Pancreas (tissue), 10 donors: ENCODE measurements around the gene ADARB1. TPM values are rescaled to one million over a fixed set of nuclear protein-coding genes. Genes with fewer than 3 reads are reported as not detected.

ENCODE experiments used
- ATAC-seq, 4 donors: fragments of 200-7000 bp; cut with Tn5 transposase; one replicate each; pipeline versions ENCODE4 v1.8.0 to v1.9.1; 2020; ENCODE audit warnings: mild to moderate bottlenecking in 4 of 4, moderate library complexity in 4 of 4
- DNase-seq, 6 donors: peaks; one replicate each; pipeline ENCODE4 v3.0.0-alpha.2; 2020
- FAIRE-seq: peaks from 2 replicates; lab custom pipeline; 2012; peaks lifted over from hg19 to GRCh38; lab: Jason Lieb, UNC
- H3K27ac ChIP-seq, 4 donors: fragments of 200-600 bp; sonication (generic); 1 replicate in 3 of 4; 2 replicates in 1 of 4; pipeline versions ENCODE4 v1.5.0 to v1.8.0; 2020
- H3K27me3 ChIP-seq, 4 donors: fragments of 200-600 bp; one replicate each; pipeline ENCODE4 v1.8.0; 2021
- H3K36me3 ChIP-seq, 3 donors: fragments of 200-600 bp; sonication (generic) in 1 of 3; one replicate each; pipeline versions ENCODE4 v1.5.0 to v1.8.0; 2020 to 2021
- H3K4me1 ChIP-seq, 3 donors: fragments of 200-600 bp; one replicate each; pipeline ENCODE4 v1.8.0; 2021
- H3K4me3 ChIP-seq, 4 donors: fragments of 200-600 bp; sonication (generic) in 2 of 4; one replicate each; pipeline versions ENCODE4 v1.5.0 to v1.8.0; 2020 to 2021
- H3K9me3 ChIP-seq, 4 donors: fragments of 200-600 bp; one replicate each; pipeline ENCODE4 v1.8.0; 2021
- CTCF ChIP-seq, 4 donors: fragments of 200-600 bp; sonication (generic) in 3 of 4; IDR thresholded peaks; one replicate each; pipeline versions ENCODE4 v1.5.0 to v1.8.0; 2021; ENCODE audit warnings: antibody characterized with exemption in 4 of 4
- WGBS, 2 donors: extraction: QIAGEN DNeasy Blood & Tissue Kit; methylation state at CpG; one replicate each; pipeline ENCODE4 v1.1.7; 2013; 5-methylcytosine and 5-hydroxymethylcytosine counted together
- intact Hi-C, 3 donors: fragments of 100-400 bp; cut with DNase I; formaldehyde crosslinking; loops; one replicate each; pipeline versions ENCODE4 v1.11.1 to v1.14.2; 2022
- polyA plus RNA-seq, 2 donors: library from polyadenylated mRNA; stranded (reverse); fragments of 200-250 nt; gene quantifications; one replicate each; pipeline ENCODE4 v1.2.3, GENCODE V29; 2013
- total RNA-seq, 6 donors: library from RNA; stranded (reverse); fragmentation: NEBNext Ultra II Directional in 4 of 6; extraction: Animal tissue kit (Norgen Biotek cat#: 25700) in 4 of 6; gene quantifications; one replicate each; pipeline versions ENCODE4 v1.2.1 to v1.2.4, GENCODE V29; 2021 to 2023
- donor health status: healthy with polysubstance abuse.
- donor health status: DM: no; HTN: no; CAD: no; lungs with moderate emphysema.
- donor health status: DM: no; HTN: no; CAD: no.
- donor health status: control.
- donor health status: control.
- donor health status: Bipolar disorder and iron deficiency.
- donor health status: DM: yes; HTN: yes; CAD: no.
- donor health status: DM: no; HTN: no; CAD: no.
- donor health status: DM: no; HTN: no; CAD: no.
- donor health status: DM: yes; HTN: yes; CAD: no.

The ADARB1 gene
- total and polyA plus RNA-seq, 8 donors, result 5.4 to 10.1 (median 6.3) TPM

- 100% methylated on average over 1 of the region's 1 CpG for WGBS, 2 donors
- Histone ChIP-seq H3K36me3 (peaks cover 0 to 15% (median 6%) of the 10 kb centered on the region in 3 donors), H3K4me1 (no peaks in the 10 kb centered on the region), H3K27me3 (no peaks in the 10 kb centered on the region), H3K27ac (no peak overlapping the region), H3K9me3 (peaks cover 0 to 2% (median 0%) of the 10 kb centered on the region in 4 donors), H3K4me3 (no peak overlapping the region)
- ATAC-seq (no peak), DNase-seq (no peak), FAIRE-seq (no peak)
- TF ChIP-seq CTCF (IDR thresholded peaks at IDR 0.05), result no peak
- intact Hi-C loops, result no loop called here
Measured at GRCh38 chr21:45187646-45188045, 113.3 kb downstream of the ADARB1 start.

- Histone ChIP-seq H3K4me3 (no peak overlapping the region), H3K36me3 (peaks cover 0 to 14% (median 6%) of the 10 kb centered on the region in 3 donors)
Measured at GRCh38 chr21:45190013-45190412, 115.6 kb downstream of the ADARB1 start.

GRCh38 chr21:45192332-45192731 lies 118.0 kb downstream of the ADARB1 start:
- Histone ChIP-seq H3K36me3 (no peaks in the 10 kb centered on the region), H3K27ac (no peak overlapping the region), H3K27me3 (no peaks in the 10 kb centered on the region), H3K4me1 (no peaks in the 10 kb centered on the region), H3K4me3 (no peak overlapping the region), H3K9me3 (no peaks in the 10 kb centered on the region)
- DNase-seq (no peak), FAIRE-seq (no peak), ATAC-seq (no peak)
- WGBS, 2 donors, result 77 to 80% methylated on average over 3 of the region's 3 CpGs
- intact Hi-C loops, result no loop called here
- TF ChIP-seq CTCF (IDR thresholded peaks at IDR 0.05), result no peak

More at GRCh38 chr21:45190013-45190412, 115.6 kb downstream of the ADARB1 start:
- Histone ChIP-seq H3K27me3 (no peaks in the 10 kb centered on the region), H3K4me1 (no peaks in the 10 kb centered on the region), H3K9me3 (peaks cover 0 to 2% (median 0%) of the 10 kb centered on the region in 4 donors), H3K27ac (no peak overlapping the region)
- DNase-seq (no peak), ATAC-seq (no peak), FAIRE-seq (no peak)
- WGBS, 2 donors, result 93 to 98% methylated on average over 2 of the region's 2 CpGs
- intact Hi-C loops, result no loop called here
- no peak for TF ChIP-seq CTCF (IDR thresholded peaks at IDR 0.05)

- no peak for ATAC-seq
- Histone ChIP-seq H3K27me3 (no peaks in the 10 kb centered on the region), H3K9me3 (no peaks in the 10 kb centered on the region), H3K4me3 (no peak overlapping the region), H3K36me3 (no peaks in the 10 kb centered on the region), H3K4me1 (no peaks in the 10 kb centered on the region), H3K27ac (no peak overlapping the region)
- TF ChIP-seq CTCF (IDR thresholded peaks at IDR 0.05), result no peak
- intact Hi-C loops, result no loop called here
- DNase-seq, result no peak
- WGBS, 2 donors, result 88% methylated on average over 5 of the region's 5 CpGs
- no peak for FAIRE-seq
Measured at GRCh38 chr21:45196620-45197019, 122.2 kb downstream of the ADARB1 start.

GRCh38 chr21:45199201-45199600 lies 124.8 kb downstream of the ADARB1 start:
- Histone ChIP-seq H3K36me3 (no peaks in the 10 kb centered on the region), H3K9me3 (no peaks in the 10 kb centered on the region), H3K27ac (no peak overlapping the region), H3K27me3 (no peaks in the 10 kb centered on the region), H3K4me1 (no peaks in the 10 kb centered on the region), H3K4me3 (no peak overlapping the region)
- no peak for FAIRE-seq
- no peak for TF ChIP-seq CTCF (IDR thresholded peaks at IDR 0.05)
- intact Hi-C loops, result no loop called here
- WGBS, 2 donors, result 85 to 91% methylated on average over 7 of the region's 7 CpGs
- no peak for ATAC-seq
- no peak for DNase-seq
